H9 (cell line): ENCODE data around the gene RNF126. TPM values are rescaled to one million over a fixed set of nuclear protein-coding genes. Genes with fewer than 3 reads are reported as not detected.

ENCODE experiments used
- DNase-seq: peaks from one replicate; pipeline ENCODE4 v3.0.0-alpha.2; 2017
- H2AFZ ChIP-seq: one replicate; pipeline ENCODE4 v1.6.1; 2013; ENCODE audit warnings: mild to moderate bottlenecking, low read length, control low read depth, moderate library complexity
- H2AK5ac ChIP-seq: 2 replicates; pipeline ENCODE4 v1.6.1; 2013; ENCODE audit warnings: low read length, control low read depth, mixed read lengths; ENCODE audit not compliant: insufficient read length
- H2BK120ac ChIP-seq: one replicate; pipeline ENCODE4 v1.6.1; 2013; ENCODE audit warnings: low read depth, mild to moderate bottlenecking, low read length, control low read depth, inconsistent platforms; ENCODE audit not compliant: poor library complexity, severe bottlenecking
- H2BK12ac ChIP-seq: 2 replicates; pipeline ENCODE4 v1.6.1; 2013; ENCODE audit warnings: low read length, control low read depth, mixed read lengths, low read depth; ENCODE audit not compliant: insufficient read length
- H2BK15ac ChIP-seq: 2 replicates; pipeline ENCODE4 v1.6.1; 2013; ENCODE audit warnings: low read depth, low read length, control low read depth
- H2BK20ac ChIP-seq: one replicate; pipeline ENCODE4 v1.6.1; 2013; ENCODE audit warnings: low read depth, mild to moderate bottlenecking, low read length, control low read depth, inconsistent platforms; ENCODE audit not compliant: poor library complexity, severe bottlenecking
- H2BK5ac ChIP-seq: 2 replicates; pipeline ENCODE4 v1.6.1; 2013; ENCODE audit warnings: low read length, control low read depth, mixed read lengths; ENCODE audit not compliant: insufficient read length
- H3K14ac ChIP-seq: 2 replicates; pipeline ENCODE4 v1.6.1; 2013; ENCODE audit warnings: low read length, control low read depth; ENCODE audit not compliant: insufficient read depth
- H3K18ac ChIP-seq: 2 replicates; pipeline ENCODE4 v1.6.1; 2013; ENCODE audit warnings: low read depth, mild to moderate bottlenecking, mixed read lengths, low read length, control low read depth; ENCODE audit not compliant: insufficient read length
- H3K23ac ChIP-seq: 2 replicates; pipeline ENCODE4 v1.6.1; 2013; ENCODE audit warnings: low read length, control low read depth, mixed read lengths, low read depth; ENCODE audit not compliant: insufficient read length
- H3K23me2 ChIP-seq: 2 replicates; pipeline ENCODE4 v1.6.1; 2013; ENCODE audit warnings: low read depth, mild to moderate bottlenecking, mixed read lengths, low read length, control low read depth; ENCODE audit not compliant: insufficient read length, poor library complexity, severe bottlenecking
- H3K27ac ChIP-seq: 2 replicates; pipeline ENCODE4 v1.5.1; 2013; ENCODE audit warnings: low read length, control low read depth, mixed read lengths, low read depth; ENCODE audit not compliant: insufficient read length
- H3K27me3 ChIP-seq: 2 replicates; pipeline ENCODE4 v1.6.1; 2013; ENCODE audit warnings: low read length, control low read depth, inconsistent platforms; ENCODE audit not compliant: insufficient read depth
- H3K4ac ChIP-seq: 2 replicates; pipeline ENCODE4 v1.6.1; 2013; ENCODE audit warnings: low read depth, mild to moderate bottlenecking, control low read depth, inconsistent platforms, low read length, moderate library complexity
- H3K4me1 ChIP-seq: 2 replicates; pipeline ENCODE4 v1.6.1; 2013; ENCODE audit warnings: low read length, control low read depth, inconsistent platforms; ENCODE audit not compliant: insufficient read depth
- H3K4me2 ChIP-seq: 2 replicates; pipeline ENCODE4 v1.6.1; 2013; ENCODE audit warnings: low read length, control low read depth, mixed read lengths; ENCODE audit not compliant: insufficient read length, insufficient read depth
- H3K56ac ChIP-seq: 2 replicates; pipeline ENCODE4 v1.6.1; 2013; ENCODE audit warnings: low read depth, mild to moderate bottlenecking, mixed read lengths, low read length, control low read depth; ENCODE audit not compliant: insufficient read length
- H3K79me1 ChIP-seq: 2 replicates; pipeline ENCODE4 v1.6.1; 2013; ENCODE audit warnings: low read depth, mild to moderate bottlenecking, moderate library complexity, low read length, control low read depth, inconsistent platforms; ENCODE audit not compliant: insufficient read depth, poor library complexity, severe bottlenecking
- H3K79me2 ChIP-seq: 2 replicates; pipeline ENCODE4 v1.6.1; 2013; ENCODE audit warnings: low read length, control low read depth, inconsistent platforms; ENCODE audit not compliant: insufficient read depth
- H3K9ac ChIP-seq: 2 replicates; pipeline ENCODE4 v1.6.1; 2013; ENCODE audit warnings: low read length, control low read depth, mixed read lengths; ENCODE audit not compliant: insufficient read length; ENCODE audit errors: extremely low read depth
- H3K9me3 ChIP-seq: one replicate; pipeline ENCODE4 v1.6.1; 2013; ENCODE audit warnings: low read depth, low read length, inconsistent platforms; ENCODE audit not compliant: control insufficient read depth
- H3T11ph ChIP-seq: one replicate; pipeline ENCODE4 v1.6.1; 2013; ENCODE audit warnings: mild to moderate bottlenecking, low read length, control low read depth, inconsistent platforms
- H4K20me1 ChIP-seq: one replicate; pipeline ENCODE4 v1.6.1; 2013; ENCODE audit not compliant: control insufficient read depth, insufficient read length, insufficient read depth
- H4K5ac ChIP-seq: 2 replicates; pipeline ENCODE4 v1.6.1; 2013; ENCODE audit warnings: low read depth, mild to moderate bottlenecking, mixed read lengths, low read length, control low read depth; ENCODE audit not compliant: insufficient read length
- H4K8ac ChIP-seq: replicated peaks from 2 replicates; pipeline ENCODE4 v1.6.1; 2013; ENCODE audit warnings: low read length, control low read depth, mixed read lengths, low read depth; ENCODE audit not compliant: insufficient read length
- H4K91ac ChIP-seq: 2 replicates; pipeline ENCODE4 v1.6.1; 2013; ENCODE audit warnings: low read depth, mild to moderate bottlenecking, moderate library complexity, mixed read lengths, low read length, control low read depth; ENCODE audit not compliant: insufficient read length
- H3K27ac Mint-ChIP-seq, 3 experiments: 2 replicates in 2 of 3; 3 replicates in 1 of 3; pipeline ENCODE4 v1.8.0; 2020 to 2021; ENCODE audit warnings: mixed read lengths in 3 of 3, mild to moderate bottlenecking in 1 of 3, moderate library complexity in 1 of 3
- H3K27me3 Mint-ChIP-seq: 2 replicates; pipeline ENCODE4 v1.8.0; 2021; ENCODE audit warnings: low read depth, mild to moderate bottlenecking, moderate library complexity, mixed read lengths
- H3K36me3 Mint-ChIP-seq, 3 experiments: 2 replicates in 2 of 3; 3 replicates in 1 of 3; pipeline ENCODE4 v1.8.0; 2020 to 2021; ENCODE audit warnings: low read depth in 3 of 3, mixed read lengths in 3 of 3; ENCODE audit not compliant: insufficient read depth in 1 of 3
- H3K4me1 Mint-ChIP-seq, 2 experiments: 2 replicates each; pipeline ENCODE4 v1.8.0; 2020; ENCODE audit warnings: mixed read lengths in 2 of 2
- H3K4me3 Mint-ChIP-seq, 2 experiments: 2 replicates in 1 of 2; 3 replicates in 1 of 2; pipeline ENCODE4 v1.8.0; 2020 to 2021; ENCODE audit warnings: mild to moderate bottlenecking in 2 of 2, mixed read lengths in 2 of 2, moderate library complexity in 1 of 2
- H3K9me3 Mint-ChIP-seq, 2 experiments: 2 replicates in 1 of 2; 3 replicates in 1 of 2; pipeline ENCODE4 v1.8.0; 2020; ENCODE audit warnings: mild to moderate bottlenecking in 2 of 2, mixed read lengths in 2 of 2, moderate library complexity in 1 of 2
- CTCF ChIP-seq: fragments of 200-600 bp; sonication (generic); conservative IDR thresholded peaks from 3 replicates; pipeline ENCODE4 v1.8.0; 2021; ENCODE audit warnings: antibody characterized with exemption, mild to moderate bottlenecking
- WGBS: extraction: QIAGEN DNeasy Blood & Tissue Kit; methylation state at CpG from one replicate; pipeline ENCODE4 v1.1.7; 2013; ENCODE audit warnings: missing lambda C conversion rate, low lambda C conversion rate, mixed read lengths; ENCODE audit not compliant: insufficient read length; ENCODE audit errors: extremely low coverage; 5-methylcytosine and 5-hydroxymethylcytosine counted together
- total RNA-seq: library from RNA; stranded (reverse); gene quantifications from 2 replicates; pipeline ENCODE4 v1.2.1, GENCODE V29; 2021

The RNF126 gene
- total RNA-seq, 1 experiment from 2014 or later: 81.9 TPM

GRCh38 chr19:617551-618246, 45.3 kb downstream of the RNF126 start:
- Histone ChIP-seq H3K23me2 (no peaks in the 10 kb centered on the region), H3K9ac (no peak overlapping the region), H3K14ac (no peak overlapping the region), H2BK20ac (no peak overlapping the region), H3K27ac (no peak overlapping the region), H3K27me3 (no peaks in the 10 kb centered on the region), H2BK15ac (no peak overlapping the region), H2BK120ac (no peak overlapping the region), H2AK5ac (no peak overlapping the region), H4K8ac (no peak overlapping the region), H3K9me3 (no peaks in the 10 kb centered on the region), H3K4ac (no peak overlapping the region), H3K79me1 (no peaks in the 10 kb centered on the region), H2AFZ (no peak overlapping the region), H3K23ac (no peak overlapping the region), H3K18ac (no peak overlapping the region), H3K4me2 (no peak overlapping the region), H3T11ph (no peak overlapping the region), H2BK12ac (no peak overlapping the region), H3K79me2 (no peaks in the 10 kb centered on the region), H2BK5ac (no peak overlapping the region), H3K56ac (no peak overlapping the region), H3K4me1 (no peaks in the 10 kb centered on the region), H4K20me1 (no peaks in the 10 kb centered on the region), H4K5ac (no peak overlapping the region), H4K91ac (no peak overlapping the region)
- Mint-ChIP-seq H3K4me1 (no peaks in the 10 kb centered on the region), H3K36me3 (peaks cover 26 to 59% (median 48%) of the 10 kb centered on the region in 3 experiments), H3K4me3 (no peak overlapping the region), H3K9me3 (no peaks in the 10 kb centered on the region), H3K27ac (no peak overlapping the region), H3K27me3 (no peaks in the 10 kb centered on the region)
- DNase-seq: no peak
- no peak for TF ChIP-seq CTCF
- no CpG with 5 or more reads among the region's 29 CpGs for WGBS
